HG03439 (cell line): ENCODE measurements around the gene F13A1.

Source experiments
- ATAC-seq: cut with Tn5 transposase; IDR thresholded peaks from one replicate; pipeline ENCODE4 v1.9.1; 2021; ENCODE audit warnings: mild to moderate bottlenecking, moderate library complexity; ENCODE audit not compliant: unreplicated experiment

F13A1 gene

DNA sequence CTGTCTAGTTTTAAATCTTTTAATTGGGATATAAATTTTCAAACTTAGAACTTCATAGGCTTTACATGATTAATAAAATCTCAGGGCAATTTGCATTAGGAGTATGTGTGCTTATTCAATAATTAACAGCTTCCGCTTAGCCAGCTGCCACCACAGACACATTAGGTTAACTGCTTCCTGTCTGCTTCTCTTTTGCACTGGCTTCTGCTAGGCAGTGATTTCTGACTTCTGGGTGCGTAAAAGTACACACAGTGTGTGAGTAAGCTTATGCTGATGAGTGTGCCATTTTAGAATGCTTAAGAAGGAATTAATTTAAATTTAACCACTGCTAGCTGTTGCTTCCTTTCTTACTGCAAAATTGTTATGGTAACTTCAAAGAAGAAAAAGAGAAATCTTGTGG, 73.9 kb downstream of the F13A1 start:
- no peak for ATAC-seq

DNA sequence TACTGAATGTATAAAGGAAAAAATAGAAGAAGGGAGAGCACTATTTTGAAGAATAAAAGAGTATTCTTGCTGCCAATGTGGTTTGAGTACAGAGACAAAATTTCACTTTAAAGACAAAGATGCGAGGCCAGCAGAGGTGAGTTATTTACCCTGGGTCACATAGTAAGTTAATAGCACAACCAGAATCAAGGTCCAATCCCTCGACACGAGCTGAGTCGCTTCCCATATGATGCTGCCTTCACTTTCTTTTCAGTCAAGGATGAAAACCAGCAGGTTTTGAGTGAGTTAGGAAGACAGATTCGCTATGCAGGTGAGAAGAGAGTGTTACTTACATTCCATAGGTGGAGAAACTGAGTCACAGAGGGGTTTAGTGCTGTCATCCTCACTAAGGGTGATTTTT, 75.8 kb downstream of the F13A1 start:
- no peak for ATAC-seq

DNA sequence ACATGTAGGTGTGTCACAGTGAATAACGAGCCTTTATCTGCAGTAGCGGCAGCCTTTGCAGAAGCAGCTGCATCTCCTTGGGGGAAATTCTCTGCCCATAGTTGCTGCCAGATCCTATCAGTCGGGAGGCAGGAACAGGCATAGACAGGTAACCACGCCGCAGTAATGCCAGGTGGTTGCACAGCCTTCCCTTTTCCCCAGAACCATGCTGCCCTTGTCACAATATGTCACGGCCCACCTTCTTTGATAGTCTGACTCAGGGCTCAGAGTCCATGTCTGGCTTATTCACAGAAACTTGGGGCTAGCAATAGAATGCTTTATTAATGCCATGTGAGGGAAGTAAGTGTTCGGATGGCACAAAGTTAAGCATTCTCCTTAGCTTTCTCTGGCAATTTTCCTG, 76.6 kb downstream of the F13A1 start:
- ATAC-seq: no peak

DNA sequence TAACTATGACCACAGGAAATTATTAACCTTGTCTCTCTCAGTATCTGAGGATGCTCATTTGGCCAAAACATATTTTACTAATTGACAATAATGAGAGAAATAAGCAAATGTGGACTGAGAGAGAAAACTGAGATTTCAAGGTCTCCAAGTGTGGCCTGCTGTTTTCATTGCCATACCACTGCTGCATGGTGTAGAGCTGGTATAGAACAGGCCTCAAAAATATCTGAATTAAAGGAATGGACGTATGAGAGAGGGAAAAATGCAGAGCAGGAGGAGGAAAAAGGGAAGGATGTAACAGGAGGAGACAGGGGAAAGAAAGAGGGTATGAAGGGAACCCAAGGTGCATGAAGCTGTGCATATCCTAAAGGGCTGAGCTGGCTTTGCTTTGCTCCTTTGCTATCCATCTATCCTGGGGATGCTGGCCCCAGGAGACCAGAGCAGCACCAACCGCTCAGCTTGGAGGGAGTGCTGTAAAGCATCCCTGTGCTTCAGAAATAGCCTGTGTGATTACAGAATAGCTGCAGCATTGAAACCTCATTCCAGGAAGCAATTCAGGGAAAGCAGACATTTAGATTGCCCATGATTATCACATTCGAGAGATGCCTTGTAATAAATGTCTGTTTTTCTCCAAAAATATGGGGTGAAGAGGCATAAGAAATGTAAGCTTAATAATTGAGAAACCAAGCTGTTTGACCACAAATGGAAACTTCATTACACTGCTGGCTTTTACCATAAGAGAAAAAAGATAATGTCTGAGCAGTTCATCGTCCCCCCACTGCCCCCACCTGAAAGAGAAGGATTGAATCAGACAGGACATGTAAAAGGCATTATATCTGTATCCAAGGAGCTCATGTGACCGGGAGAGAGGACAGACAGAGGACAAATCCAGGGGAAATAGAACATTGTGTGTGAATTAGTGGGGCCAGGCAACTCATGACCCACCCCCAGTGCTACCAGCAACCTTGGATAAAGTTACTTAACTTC, 80.6 kb downstream of the F13A1 start:
- no peak for ATAC-seq

DNA sequence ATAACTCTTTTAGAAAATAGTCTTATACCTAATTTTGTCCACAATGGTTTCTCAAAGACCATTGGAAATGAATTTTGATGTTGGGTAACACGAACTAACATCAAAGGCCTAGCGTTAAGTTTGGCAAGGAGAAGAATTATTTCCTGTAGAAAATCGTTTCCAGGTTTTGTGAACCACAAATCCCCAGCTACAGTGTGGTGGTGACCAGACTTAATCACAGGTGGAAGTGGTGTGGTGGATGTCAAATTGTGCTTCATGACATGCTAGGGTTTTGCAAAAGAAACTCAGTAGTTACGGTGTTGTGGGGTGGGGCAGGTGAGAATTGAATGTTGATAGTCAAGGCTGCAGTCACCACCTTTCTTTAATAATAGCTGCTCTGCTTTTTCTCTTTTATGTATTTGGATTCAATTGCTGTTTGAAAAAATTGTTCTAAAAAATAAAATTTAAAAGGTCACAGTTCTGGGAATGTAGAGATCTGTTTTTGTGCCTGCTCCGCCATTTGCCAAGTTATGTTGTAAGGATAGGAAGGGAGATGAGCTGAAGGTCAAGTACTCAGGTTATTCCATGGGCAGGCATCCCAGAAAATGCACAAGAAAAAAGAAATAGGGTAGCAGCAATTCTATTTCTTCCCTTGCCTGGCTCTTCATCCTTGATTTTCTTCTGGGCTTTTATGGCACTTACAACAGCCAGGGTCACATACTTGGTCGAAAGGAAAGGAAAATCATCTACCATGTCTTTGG, 83.6 kb downstream of the F13A1 start:
- no peak for ATAC-seq

DNA sequence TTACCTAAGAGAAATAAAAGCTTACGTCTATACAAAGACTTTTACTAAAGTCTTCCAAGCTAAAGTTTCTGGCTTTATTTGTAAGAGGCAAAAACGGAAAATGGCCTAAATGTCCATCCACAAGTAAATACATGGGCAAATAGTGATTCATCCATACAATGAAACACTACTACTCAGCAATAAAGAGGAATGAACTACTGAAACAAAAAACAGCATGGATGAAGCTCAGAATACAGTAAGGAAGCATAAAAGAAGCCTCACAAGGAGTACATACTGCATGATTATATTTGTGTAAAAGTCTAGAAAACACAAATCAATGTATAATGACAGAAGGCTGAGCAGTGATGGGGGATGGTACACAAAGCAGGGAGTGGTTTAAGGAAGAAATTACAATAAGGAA, 84.7 kb downstream of the F13A1 start:
- ATAC-seq: no peak

DNA sequence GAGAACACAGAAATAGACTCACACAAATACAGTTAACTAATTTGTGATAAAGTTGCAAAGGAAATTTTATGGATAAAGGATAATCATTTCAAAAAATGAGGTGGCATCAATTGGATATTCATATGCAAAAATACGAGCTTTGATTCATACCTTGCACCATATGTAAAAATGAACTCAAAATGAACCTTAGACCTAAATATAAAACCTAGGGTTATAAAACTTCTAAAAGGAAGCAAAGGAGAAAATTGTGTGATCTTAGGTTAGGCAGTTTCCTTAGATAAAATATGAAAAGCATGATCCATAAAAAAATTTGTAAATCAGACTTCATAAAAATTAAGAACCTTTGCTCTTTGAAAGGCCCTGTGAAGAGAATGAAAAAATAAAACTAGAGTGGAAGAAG, 85.5 kb downstream of the F13A1 start:
- ATAC-seq: no peak

DNA sequence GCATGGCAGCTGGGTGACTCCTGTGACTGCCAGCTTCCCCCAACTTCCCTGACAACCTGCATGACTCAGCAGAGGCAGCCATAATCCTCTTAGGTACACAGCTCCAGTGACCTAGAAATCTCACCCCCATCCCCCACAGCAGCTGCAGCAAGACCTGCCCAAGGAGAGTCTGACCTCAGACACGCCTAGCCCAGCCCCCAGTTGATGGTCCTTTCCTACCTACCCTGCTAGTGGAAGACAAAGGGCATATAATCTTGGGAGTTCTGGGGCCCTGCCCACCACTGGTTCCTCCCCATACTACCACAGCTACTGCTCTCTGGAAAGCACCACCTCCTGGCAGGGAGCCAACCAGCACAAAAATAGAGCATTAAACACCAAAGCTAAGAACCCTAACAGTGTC, 90.2 kb downstream of the F13A1 start:
- ATAC-seq: no peak

DNA sequence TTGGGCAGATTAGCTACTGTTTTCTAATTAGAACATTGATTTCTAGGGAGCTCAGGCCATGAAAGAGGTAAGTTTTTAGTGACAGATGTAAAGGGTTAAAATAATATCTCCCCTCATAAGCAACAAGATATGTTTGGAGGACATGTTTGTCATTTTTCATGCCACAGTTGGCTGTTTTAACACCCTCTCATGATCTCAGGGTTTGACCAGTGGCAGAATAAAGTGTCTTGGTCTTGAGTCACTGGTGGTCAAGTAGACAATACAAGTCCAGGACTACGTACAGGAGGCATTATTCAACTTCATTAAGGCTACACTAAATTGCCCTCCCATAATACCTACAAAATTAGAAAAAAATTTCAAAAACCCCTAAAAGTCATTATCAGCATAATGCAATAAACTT, 92.6 kb downstream of the F13A1 start:
- ATAC-seq: no peak

DNA sequence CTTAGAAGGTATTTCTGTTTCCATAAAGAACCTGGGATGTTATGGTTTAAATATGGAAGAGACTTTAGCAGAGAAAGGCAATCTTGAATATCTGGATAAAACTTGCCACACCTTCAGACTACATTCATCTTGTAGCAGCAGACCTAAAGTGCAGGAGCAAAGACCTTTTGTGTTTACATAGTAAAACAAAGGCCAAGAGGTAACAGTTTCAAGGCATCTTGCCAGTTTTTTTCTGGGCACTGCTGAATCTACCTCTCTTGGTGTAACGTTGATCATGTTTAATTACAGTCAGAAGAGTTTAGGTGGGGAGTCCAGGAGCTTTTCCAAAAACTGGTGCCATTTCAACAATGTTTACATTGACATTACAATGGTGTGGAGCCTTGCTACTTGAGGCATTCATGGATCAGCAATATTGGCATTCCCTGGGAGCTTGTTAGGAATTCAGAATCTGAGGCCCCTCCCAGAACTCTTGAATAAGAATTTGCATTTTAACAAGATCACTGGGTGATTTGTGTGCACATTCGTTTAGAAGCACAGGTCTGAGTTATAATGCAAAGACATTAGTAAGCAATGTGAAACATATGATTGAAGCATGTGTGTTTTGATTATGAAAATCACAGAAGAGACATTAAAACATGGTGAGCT, 94.5 kb downstream of the F13A1 start:
- ATAC-seq: no peak

DNA sequence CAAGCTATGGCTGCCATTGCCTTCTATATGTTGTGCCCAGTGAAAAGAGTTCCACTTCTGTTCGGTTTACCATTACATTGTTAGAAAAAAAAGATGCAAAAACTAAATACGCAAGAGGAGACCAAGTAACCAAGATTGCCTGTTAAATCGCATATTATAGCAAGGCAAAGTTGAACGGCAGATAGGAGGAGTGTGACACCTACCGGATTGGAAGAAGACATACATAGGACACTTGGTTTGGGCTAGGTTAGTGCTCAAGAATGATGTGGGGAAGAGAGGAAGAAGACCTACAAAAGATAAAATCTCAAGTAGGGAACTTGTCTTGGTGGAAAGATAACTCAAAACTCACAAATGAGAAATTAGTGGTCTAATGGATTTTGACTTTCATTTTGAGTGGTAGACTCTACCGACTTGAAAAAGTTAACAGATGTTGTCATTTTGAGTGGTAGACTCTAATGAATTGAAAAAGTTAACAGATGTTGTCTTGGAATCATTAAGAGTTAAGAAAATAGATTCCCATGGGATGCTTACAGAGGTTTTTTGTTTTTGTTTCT, 95.5 kb downstream of the F13A1 start:
- no peak for ATAC-seq

DNA sequence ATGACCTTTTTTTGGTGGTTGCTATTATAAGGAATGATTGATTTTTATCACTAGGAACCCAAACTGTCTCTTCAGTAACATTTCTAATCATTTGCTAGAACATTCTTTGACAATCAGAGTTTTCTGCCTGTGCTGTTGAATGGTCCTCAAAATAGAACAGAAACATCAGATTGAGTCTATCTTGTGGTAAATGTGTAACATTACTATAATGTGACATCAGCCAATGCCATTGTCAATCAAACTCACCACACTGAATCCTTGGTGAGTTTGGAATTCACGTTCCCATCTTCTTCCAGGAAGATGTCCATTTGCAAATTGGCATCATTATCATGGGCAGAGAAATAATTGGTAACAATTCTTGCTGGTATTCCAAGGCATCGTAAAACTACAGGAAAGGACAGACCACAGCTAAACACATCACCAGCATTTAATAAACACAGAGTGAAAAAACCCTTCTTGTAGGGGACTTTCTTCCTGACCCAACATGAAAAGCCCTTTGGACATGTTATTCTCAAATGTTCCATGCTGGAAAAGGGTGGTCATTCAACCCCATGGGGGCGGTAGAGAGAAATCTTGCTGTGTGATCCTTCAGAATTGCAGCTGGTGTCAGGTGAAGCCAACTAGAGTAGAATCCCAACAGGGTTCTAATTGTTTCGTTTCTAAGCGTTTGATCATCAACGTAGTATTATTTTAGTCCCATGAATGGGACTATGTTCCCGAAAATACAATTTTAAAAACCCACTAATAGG, 98.5 kb downstream of the F13A1 start:
- no peak for ATAC-seq

DNA sequence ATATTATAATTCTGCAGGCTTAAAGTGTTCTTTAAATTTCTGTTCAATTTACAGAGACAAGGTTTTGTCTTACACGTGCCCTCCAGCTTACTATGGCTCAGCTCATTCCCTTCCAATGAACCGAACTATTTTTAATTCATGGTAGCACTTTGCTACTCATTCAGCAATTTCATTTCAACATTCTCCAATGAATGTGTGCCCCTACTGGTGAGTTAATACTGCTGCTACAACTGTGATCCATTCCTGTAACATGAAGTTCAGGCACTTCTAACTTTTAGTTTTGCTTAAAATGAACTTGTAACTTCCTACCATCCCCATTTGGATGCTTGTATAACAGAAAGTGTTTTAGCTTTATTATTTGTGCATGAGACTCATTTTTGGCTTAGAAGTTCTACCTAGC, 99.7 kb downstream of the F13A1 start:
- ATAC-seq: no peak

DNA sequence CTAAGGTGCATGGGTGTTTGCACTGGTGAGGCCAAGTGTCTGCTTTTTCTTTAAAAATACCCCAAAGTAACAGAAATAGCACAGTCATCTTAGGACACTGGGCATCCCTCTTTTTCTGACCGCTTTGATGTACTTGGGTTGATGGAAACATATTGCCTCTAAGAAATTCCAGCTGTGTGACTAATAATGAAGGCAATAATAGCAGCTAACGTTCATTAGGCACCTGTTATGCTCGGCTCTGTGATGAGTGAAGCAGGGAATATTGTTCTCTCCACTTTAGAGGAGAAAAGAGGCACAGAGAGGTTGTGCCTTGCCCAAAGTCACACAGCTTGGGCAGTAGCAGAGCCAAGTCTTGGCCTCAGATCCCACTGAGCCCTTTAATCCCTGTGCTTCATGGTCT, 100.7 kb downstream of the F13A1 start:
- ATAC-seq: no peak

DNA sequence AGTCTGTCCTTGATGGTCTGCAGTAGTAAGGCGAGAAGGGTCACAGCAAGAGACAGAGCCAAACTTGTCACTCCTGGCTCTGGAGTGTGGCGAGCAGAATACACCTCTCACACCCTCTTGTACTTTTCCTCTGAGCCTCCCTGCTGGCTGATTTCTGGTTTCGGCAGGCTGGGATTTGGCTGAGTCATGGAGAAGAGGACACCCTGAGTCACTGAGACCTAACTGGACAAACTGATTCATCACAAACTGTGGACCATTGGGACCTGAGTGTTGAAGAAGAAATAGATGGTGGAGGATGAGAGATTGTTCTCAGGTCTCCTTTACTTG, 101.7 kb downstream of the F13A1 start:
- ATAC-seq: no peak

DNA sequence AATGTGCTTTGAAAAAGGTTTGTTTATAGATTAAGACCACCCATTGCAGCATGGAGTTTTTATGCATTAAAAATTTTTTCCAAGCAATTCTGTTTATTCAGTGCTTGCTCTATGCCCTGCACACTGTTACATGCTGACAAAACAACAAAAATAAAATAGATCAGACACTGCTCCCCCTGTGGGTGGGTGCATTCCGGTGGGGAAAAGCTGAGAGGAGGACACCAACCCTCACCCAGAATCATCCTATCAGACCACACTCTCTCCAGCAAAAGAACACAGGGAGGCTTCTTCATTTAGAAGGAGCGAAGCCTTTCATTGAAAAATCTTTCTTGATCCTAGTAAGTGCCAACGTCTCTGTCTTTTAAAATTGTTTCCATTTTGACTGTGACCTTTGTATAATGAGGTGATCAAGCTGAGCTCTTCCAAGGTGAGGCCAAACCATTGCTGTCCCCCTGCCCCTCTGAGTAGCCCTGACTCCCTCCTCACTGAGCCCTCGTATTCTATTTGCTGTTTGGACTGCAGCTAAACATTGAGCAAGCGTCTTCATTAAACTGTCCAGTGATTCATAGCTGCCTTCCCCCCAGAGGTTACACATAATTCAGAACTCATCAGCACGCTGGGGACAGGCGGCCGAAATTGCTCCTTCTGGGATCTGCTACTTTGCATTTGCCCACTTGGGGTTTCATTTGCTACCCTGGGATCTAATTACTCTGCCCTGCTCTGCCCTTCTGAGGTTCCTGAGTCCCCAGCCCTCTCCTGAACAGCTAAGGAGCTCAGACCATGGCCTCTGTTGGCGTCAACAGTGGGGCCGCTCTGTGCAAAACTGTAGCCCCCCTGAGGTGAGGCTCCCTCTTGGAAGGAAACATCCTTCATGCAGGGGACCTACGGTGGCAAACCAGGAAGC, 102.4 kb downstream of the F13A1 start:
- ATAC-seq: no peak

DNA sequence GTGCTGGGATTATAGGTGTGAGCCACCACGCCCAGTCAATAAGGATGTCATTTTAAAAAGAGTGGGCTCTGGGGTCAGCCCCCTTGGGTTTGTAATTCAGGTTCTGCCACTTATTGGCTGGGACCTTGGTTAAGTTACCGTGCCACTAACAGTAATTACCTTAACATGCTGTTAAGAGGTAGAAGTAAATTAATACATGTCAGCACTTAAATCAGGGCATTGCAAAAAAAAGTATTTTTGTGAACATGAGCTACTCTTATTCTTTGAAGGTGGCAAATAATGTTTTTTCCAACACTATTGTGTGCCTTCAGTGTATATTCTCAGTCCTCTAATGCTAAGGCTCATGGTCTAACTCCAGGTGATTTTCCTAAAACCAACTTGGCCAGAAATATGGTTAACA, 109.5 kb downstream of the F13A1 start:
- no peak for ATAC-seq

DNA sequence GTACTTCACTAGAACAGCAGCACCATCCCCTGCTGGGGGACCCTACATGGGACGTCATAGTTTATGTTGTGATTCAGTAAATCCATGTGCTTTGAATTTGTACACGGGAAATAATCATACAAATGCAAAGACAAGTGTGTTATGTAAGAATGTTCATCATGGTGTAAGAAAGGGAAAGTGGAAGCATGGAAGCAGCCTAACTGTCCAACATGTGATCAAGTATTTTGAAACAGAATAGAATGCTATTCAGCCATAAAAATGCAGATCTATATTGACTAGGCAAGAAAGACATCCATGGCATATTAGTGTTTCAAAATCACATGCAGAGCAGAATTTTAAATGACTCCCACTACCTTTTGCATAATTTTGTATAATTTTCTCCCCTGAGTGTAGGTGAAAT, 117.6 kb downstream of the F13A1 start:
- ATAC-seq: no peak

DNA sequence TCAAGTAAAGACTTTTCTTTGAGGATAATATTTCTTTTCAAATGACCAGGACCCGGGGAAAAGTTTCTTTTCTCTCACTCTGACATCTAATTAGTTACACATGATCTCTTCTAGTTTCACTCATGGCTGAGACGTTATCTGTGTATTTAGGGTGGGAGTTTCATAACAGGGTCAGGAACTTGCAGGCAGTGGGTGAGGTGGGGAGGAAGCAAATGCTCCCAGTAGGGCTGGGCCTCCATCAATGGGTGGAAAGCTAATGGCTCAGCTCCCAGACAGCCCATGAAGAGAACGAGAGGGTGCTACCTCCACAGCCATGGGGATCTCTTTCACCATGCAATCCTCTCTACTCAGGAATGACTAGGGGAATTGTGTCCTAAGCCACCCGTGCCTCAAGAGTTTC, 119.3 kb downstream of the F13A1 start:
- no peak for ATAC-seq

DNA sequence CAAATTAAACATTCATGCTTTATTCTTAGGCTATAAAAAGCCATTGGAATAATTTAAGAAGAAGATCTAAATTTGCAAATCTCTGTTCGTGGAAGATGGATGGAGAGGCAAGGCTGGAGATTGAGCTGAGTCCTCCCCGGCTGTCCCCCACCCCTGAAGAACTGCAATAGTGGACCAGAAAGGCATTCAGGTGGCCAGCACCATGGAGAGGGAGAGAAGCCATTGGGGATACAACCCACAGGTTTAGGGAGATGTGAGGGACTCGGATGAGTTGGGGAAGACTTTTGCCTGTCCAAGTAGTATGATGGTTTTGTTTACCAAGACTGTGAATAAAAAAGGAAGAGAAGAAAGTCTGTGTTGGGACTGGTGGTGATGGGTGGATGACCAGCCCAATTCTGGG, 120.8 kb downstream of the F13A1 start:
- no peak for ATAC-seq
